ENCODE results near the gene NLRC5.

DNA sequence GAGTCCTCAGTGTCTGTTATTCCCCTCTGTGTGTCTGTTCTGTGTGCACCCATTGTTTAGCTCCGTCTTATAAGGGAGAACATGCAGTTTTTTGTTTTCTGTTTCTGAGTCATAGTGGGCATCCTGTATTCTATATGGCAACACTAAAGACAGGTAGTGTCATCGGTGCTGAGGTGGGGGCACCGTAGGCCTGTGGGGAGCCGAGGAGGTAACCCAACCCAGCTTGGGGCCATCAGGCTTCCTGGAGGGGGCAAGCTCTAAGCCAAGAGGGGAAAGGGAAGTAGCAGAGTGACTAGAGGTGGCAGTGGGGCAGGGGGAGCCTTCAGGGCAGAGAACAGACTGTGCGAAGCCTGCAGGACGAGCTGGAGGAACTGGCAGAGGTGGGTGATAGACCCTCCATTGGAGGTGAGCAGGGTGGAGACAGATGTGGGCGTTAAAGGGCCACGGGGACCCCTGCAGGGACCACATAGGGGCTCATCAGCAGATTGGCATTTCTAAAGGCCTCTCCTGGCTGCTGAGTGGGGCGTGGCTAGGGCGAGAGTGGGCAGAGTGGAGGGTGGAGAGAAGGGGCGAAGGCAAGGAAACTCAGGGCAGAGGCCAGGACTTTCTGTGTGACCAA, 139.5 kb downstream of the NLRC5 start:
- TF ChIP-seq, protein P1, sequence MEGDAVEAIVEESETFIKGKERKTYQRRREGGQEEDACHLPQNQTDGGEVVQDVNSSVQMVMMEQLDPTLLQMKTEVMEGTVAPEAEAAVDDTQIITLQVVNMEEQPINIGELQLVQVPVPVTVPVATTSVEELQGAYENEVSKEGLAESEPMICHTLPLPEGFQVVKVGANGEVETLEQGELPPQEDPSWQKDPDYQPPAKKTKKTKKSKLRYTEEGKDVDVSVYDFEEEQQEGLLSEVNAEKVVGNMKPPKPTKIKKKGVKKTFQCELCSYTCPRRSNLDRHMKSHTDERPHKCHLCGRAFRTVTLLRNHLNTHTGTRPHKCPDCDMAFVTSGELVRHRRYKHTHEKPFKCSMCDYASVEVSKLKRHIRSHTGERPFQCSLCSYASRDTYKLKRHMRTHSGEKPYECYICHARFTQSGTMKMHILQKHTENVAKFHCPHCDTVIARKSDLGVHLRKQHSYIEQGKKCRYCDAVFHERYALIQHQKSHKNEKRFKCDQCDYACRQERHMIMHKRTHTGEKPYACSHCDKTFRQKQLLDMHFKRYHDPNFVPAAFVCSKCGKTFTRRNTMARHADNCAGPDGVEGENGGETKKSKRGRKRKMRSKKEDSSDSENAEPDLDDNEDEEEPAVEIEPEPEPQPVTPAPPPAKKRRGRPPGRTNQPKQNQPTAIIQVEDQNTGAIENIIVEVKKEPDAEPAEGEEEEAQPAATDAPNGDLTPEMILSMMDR (IDR thresholded peaks at IDR 0.05): no peak
- TF ChIP-seq POLR2A (IDR thresholded peaks at IDR 0.05; ENCODE audit: low read depth): no peak

Measured in esophagus muscularis mucosa (tissue), 3 donors.